Mucosa of descending colon (tissue), 3 donors: ENCODE data around the gene TCF12. TPM values are rescaled to one million over a fixed set of nuclear protein-coding genes. Genes with fewer than 3 reads are reported as not detected.

ENCODE experiments used
- ATAC-seq: fragments of 200-7000 bp; cut with Tn5 transposase; one replicate; pipeline ENCODE4 v1.9.1; 2020; ENCODE audit warnings: mild to moderate bottlenecking, moderate library complexity
- DNase-seq, 3 donors: peaks; one replicate each; pipeline ENCODE4 v3.0.0-alpha.2; 2020
- H3K36me3 ChIP-seq: fragments of 200-600 bp; one replicate; pipeline ENCODE4 v1.8.0; 2021; ENCODE audit warnings: low read depth, mild to moderate bottlenecking
- H3K4me1 ChIP-seq: fragments of 200-600 bp; one replicate; pipeline ENCODE4 v1.8.0; 2021; ENCODE audit warnings: low read depth, mild to moderate bottlenecking
- H3K4me3 ChIP-seq: fragments of 200-600 bp; one replicate; pipeline ENCODE4 v1.8.0; 2021; ENCODE audit warnings: mild to moderate bottlenecking
- H3K9me3 ChIP-seq: fragments of 200-600 bp; one replicate; pipeline ENCODE4 v1.8.0; 2021; ENCODE audit warnings: mild to moderate bottlenecking
- intact Hi-C, 2 donors: fragments of 100-400 bp; cut with DNase I in 1 of 2; cut with micrococcal nuclease in 1 of 2; formaldehyde crosslinking; loops; one replicate each; pipeline versions ENCODE4 v1.11.0 to v1.11.1; 2022; cut with DNase I, micrococcal nuclease
- total RNA-seq, 3 donors: library from RNA; stranded (reverse); fragmentation: NEBNext Ultra II Directional in 2 of 3; extraction: Animal tissue kit (Norgen Biotek cat#: 25700) in 2 of 3; gene quantifications; one replicate each; pipeline versions ENCODE4 v1.2.1 to v1.2.4, GENCODE V29; 2021 to 2023
- TF ChIP-seq, protein P1 (sequence below): fragments of 200-600 bp; IDR thresholded peaks from one replicate; pipeline ENCODE4 v1.8.0; 2022; ENCODE audit warnings: antibody characterized with exemption, mild to moderate bottlenecking
- donor health status: DM: no; HTN: no; CAD: no; lungs with moderate emphysema.
- donor health status: DM: no; HTN: no; CAD: no.
- donor health status: DM: no; HTN: yes; CAD: no.

The TCF12 gene
- total RNA-seq, 3 donors from 2014 or later = 74.1 to 118 (median 106) TPM

DNA sequence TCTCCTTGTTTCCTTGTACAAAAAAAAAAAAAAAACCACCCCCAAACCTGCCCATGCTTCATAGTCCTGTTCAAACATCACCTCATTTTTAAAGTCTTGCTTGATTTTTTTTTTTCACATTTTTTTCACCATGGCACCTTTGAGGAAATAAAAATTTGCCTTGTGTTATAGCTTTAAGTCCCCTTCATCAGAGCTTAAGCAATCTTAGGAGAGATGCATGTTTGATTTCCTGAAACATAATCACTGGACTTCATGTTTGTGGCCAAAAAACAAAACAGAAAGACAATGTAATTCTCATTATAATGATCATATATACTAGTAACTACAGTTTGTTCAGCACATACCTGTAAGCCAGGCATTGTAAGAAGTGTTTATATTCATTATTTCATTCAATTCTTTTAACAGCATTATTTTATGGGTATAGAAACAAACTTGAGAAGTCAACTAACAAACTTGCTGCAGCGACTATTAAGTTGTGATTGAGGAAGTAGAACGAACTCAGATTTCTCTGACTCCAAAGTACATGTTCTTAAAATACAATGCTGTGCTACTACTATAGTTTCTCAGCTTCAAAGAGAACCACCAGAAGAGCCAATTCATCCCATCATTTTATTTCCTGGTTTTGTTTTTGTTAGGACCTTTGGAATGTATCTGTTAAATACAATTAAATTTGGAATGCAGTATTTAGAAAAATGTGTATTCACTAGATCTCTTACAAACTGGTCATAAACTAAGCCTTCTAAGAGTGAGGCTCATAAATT lies 203.8 kb downstream of the TCF12 start:
- Histone ChIP-seq H3K4me3 (peak overlapping the region; percentile 4), H3K4me1 (peaks cover 19% of the 10 kb centered on the region), H3K36me3 (no peaks in the 10 kb centered on the region), H3K9me3 (no peaks in the 10 kb centered on the region)
- TF ChIP-seq, protein P1, sequence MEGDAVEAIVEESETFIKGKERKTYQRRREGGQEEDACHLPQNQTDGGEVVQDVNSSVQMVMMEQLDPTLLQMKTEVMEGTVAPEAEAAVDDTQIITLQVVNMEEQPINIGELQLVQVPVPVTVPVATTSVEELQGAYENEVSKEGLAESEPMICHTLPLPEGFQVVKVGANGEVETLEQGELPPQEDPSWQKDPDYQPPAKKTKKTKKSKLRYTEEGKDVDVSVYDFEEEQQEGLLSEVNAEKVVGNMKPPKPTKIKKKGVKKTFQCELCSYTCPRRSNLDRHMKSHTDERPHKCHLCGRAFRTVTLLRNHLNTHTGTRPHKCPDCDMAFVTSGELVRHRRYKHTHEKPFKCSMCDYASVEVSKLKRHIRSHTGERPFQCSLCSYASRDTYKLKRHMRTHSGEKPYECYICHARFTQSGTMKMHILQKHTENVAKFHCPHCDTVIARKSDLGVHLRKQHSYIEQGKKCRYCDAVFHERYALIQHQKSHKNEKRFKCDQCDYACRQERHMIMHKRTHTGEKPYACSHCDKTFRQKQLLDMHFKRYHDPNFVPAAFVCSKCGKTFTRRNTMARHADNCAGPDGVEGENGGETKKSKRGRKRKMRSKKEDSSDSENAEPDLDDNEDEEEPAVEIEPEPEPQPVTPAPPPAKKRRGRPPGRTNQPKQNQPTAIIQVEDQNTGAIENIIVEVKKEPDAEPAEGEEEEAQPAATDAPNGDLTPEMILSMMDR = no peak
- intact Hi-C loops = no loop called here
- no peak for DNase-seq
- ATAC-seq = peak; percentile 88

DNA sequence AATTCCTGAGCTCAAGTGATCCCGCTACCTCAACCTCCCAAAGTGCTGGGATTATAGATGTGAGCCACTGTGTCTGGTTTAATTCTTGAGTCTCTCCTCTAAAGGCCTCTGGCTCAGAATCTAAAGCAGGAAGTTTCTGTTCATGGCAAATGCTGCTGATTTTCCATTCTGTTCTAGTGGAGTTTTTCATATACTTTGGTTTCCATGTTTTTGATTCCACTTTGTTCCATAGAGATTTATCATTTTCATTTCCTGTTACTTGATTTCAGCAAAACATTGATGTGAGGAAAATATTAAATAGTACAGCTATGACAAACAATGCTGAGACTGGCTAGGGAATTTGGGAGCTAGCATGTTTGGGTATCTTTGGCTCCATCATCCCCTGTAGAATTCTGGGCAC lies 205.6 kb downstream of the TCF12 start:
- H3K4me3 ChIP-seq = no peak overlapping the region
- peaks cover 15% of the 10 kb centered on the region for H3K4me1 ChIP-seq
- ATAC-seq (no peak), DNase-seq (no peak)
- intact Hi-C loops = no loop called here
- TF ChIP-seq, protein P1 = no peak
- H3K9me3 ChIP-seq = no peaks in the 10 kb centered on the region
- H3K36me3 ChIP-seq = no peaks in the 10 kb centered on the region

DNA sequence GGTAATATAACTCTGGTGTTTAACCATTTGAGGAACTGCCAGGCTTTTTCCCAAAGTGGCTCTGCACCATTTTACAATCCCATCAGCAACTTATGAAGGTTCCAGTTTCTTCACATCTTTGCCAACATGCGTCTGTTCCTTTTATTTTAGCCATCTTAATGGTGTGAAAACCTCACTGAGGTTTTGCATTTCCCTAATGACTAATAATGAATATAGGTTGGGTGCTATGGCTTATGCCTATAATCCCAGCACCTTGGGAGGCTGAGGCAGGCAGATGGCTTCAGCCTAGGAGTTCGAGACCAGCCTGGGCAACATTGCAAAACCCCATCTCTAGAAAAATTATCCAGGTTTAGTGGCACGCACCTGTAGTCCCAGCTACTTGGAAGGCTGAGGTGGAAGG lies 210.6 kb downstream of the TCF12 start:
- no peak overlapping the region for H3K4me3 ChIP-seq
- no peaks in the 10 kb centered on the region for H3K9me3 ChIP-seq
- DNase-seq (no peak), ATAC-seq (no peak)
- intact Hi-C loops = no loop called here
- TF ChIP-seq, protein P1 = no peak
- H3K4me1 ChIP-seq = no peaks in the 10 kb centered on the region
- H3K36me3 ChIP-seq = no peaks in the 10 kb centered on the region

DNA sequence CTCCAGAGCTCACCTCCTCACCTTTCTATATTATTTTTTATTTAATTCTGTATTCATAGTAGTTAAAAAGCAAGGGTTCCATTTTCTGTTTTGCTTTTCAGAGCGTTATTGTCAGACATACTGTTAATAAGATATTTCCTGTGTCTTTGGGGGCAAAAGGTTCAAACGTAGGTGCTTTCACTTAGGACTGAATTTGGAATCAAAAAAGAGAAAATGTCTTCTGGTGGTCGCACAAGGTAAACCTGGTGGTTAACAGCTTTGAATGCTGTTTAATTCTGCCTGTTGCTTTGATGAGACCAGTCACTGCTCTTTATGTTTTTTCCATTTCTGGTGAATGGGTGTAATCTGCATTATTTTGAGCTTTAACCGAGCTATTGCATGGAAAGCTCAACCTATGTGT lies 212.5 kb downstream of the TCF12 start:
- ATAC-seq (no peak), DNase-seq (no peak)
- TF ChIP-seq, protein P1 = no peak
- no peaks in the 10 kb centered on the region for H3K36me3 ChIP-seq
- H3K4me1 ChIP-seq = no peaks in the 10 kb centered on the region
- H3K9me3 ChIP-seq = no peaks in the 10 kb centered on the region
- no peak overlapping the region for H3K4me3 ChIP-seq
- intact Hi-C loops = no loop called here

DNA sequence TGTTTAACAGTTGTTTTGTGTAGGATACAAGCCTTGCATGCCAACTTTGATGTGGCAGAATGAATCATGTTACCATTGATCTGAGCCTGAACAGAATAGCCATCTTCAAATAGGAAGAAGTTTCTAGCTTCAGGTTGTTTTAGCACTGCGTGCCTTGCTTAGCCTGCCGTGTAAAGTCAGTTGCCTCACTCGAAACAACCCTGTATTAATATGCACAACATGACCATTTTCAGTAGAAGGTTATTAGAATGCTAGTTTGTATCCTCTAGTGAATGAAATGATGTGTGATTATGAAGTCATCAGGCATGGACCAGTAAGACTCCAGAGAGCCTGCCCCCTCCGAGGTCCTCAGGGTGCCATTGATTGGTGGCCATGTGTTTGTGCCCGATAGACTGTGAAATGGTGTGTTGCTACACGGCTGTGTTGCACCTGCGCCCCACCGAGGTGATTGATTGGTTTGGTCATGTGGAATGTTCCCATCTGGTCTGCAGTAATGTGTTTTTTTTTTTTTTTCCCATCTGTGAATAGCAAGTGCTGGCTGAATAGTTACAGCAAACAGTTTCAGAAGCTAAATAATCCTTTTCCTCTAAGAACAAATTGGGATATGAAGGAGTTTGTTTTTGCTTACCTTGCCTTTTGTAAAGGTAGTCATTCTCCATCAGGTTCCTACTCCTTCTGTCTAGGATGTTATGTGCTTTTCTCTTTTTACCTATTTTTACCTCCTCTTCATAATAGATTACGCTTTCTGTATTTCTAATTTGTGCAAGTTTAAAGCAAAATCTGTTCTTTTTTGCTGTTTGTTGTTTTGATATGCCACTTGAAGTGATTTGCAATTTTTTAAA lies 214.9 kb downstream of the TCF12 start:
- Histone ChIP-seq H3K36me3 (no peaks in the 10 kb centered on the region), H3K9me3 (no peaks in the 10 kb centered on the region), H3K4me3 (no peak overlapping the region), H3K4me1 (no peaks in the 10 kb centered on the region)
- ATAC-seq = no peak
- TF ChIP-seq, protein P1 = no peak
- intact Hi-C loops = no loop called here
- DNase-seq = no peak
